Tibial nerve (tissue), 4 donors: ENCODE results near the gene GAGE12F.
"Not testable (repeated sequence)": the region's sequence is repeated elsewhere in the genome, so short reads cannot be mapped to it uniquely, and the experiment has no call there.

ENCODE experiments used
- CTCF ChIP-seq, 5 experiments: fragments of 200-600 bp in 3 of 5; fragments of 450-650 bp in 2 of 5; sonication (generic) in 3 of 5; IDR thresholded peaks; one replicate each; pipeline ENCODE4 v1.5.1; 2016 to 2019; ENCODE audit warnings: antibody characterized with exemption in 5 of 5, mild to moderate bottlenecking in 3 of 5, moderate library complexity in 2 of 5
- EP300 ChIP-seq, 2 donors: sonication (generic); formaldehyde crosslinking; IDR thresholded peaks; one replicate each; pipeline ENCODE4 v1.6.1; 2017; ENCODE audit warnings: antibody characterized with exemption in 2 of 2, mild to moderate bottlenecking in 1 of 2
- POLR2A ChIP-seq, 2 donors: fragments of 450-650 bp; IDR thresholded peaks; one replicate each; pipeline ENCODE4 v1.6.1; 2017; ENCODE audit warnings: antibody characterized with exemption in 2 of 2, mild to moderate bottlenecking in 2 of 2, moderate library complexity in 2 of 2

- not testable (repeated sequence) for TF ChIP-seq CTCF, POLR2A, EP300 (IDR thresholded peaks at IDR 0.05)
Measured at GRCh38 chrX:49550989-49551388, 9.7 kb upstream of the GAGE12F start, which contains the start of gene GAGE12E.
